GM04503 (cell line): ENCODE measurements around the gene MBNL2.

Experiments
- DNase-seq: peaks from one replicate; pipeline ENCODE4 v3.0.0-alpha.2; 2012; ENCODE audit warnings: low read depth

The MBNL2 gene

GRCh38 chr13:97273341-97273831 is 51.3 kb downstream of the MBNL2 start:
- DNase-seq = no peak

- DNase-seq = peak; percentile 73
Observed at GRCh38 chr13:97274829-97275649, 52.9 kb downstream of the MBNL2 start.

- DNase-seq = no peak
Observed at GRCh38 chr13:97275776-97276501, 53.8 kb downstream of the MBNL2 start.

- no peak for DNase-seq
Observed at GRCh38 chr13:97276862-97277269, 54.7 kb downstream of the MBNL2 start.

DNA sequence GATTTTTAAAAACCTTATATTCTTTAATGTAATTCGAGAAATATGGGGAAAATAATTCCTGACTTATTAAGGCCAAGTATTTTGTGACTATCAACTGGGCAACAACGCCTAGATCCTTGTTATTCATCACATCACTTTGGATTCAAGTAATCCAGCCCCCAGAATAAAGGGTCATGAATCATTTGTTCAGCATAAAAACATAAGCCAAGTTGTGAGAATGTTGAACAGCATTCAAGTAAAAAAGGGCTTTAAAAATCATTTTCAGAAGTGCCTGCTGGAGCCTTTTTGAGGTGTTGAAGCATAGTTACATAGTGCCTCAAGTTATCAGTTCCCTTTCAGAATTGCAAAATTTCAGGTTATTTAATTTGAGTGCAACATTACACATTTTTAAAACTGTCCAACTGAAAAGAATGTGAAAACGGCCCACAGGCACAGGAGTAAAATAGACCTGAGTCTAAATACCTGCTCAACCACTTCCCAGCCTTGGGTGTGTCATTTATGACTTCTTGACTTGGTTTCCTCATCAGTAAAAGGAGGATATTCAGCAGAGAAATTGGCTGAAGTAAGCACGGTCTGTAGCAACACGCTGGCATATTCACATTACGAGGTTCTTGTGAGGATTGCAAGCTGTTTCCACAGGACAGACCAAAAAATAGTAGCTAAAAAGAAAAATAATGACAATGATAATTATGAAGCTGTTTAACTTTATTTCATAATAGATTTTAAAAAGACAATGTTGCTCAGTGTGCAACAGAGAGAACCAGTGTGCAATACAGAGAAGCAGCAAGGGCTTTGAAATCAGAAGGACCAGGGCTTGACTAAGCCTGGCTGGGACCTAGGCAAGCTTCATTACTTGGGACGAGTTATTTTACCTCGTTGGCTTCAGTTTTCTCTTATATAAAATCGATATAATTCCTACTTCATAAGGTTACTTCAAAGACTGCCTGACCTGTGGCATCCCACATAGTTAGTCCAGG is 56.6 kb downstream of the MBNL2 start:
- no peak for DNase-seq

- peak; percentile 67 for DNase-seq
Observed at GRCh38 chr13:97279913-97280312, 57.8 kb downstream of the MBNL2 start.

- no peak for DNase-seq
Observed at GRCh38 chr13:97280478-97280877, 58.3 kb downstream of the MBNL2 start.

DNA sequence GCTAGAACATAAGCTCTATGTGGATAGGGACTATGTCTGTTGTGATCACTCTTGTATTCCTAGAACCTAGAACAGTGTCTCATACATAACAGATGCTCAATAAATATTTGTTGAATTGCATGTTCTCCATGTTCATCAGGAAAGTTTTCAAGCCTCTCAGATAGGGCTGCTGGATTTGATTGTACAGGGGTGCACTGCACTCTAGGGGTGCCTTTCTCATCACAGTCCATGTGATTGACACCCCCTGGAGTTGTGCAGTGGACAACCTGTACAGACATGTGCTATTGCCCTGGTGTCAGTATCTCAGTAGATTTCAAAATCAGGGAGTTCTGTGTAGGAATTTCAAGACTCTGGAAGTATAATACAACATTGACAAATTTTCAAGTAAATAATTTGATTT is 58.9 kb downstream of the MBNL2 start:
- no peak for DNase-seq

DNA sequence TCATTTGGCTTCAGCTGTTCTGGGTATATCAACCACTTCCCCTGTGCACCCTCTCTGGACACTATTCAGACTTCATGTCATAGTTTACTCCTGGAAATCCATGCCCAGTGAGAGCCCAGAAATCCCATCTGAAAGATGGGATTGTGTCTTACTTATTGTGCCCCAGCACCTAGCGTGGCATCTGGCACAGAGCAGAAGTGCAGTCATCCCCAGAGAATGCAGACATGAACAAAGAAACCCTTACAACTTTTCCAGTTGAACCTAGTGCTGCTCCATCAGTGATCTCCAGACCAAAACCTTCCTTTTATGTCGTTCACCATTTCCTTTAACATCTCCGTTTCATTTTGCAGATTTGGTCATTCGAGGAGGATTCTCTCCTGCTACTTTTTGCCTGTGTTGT is 60.6 kb downstream of the MBNL2 start:
- no peak for DNase-seq

DNA sequence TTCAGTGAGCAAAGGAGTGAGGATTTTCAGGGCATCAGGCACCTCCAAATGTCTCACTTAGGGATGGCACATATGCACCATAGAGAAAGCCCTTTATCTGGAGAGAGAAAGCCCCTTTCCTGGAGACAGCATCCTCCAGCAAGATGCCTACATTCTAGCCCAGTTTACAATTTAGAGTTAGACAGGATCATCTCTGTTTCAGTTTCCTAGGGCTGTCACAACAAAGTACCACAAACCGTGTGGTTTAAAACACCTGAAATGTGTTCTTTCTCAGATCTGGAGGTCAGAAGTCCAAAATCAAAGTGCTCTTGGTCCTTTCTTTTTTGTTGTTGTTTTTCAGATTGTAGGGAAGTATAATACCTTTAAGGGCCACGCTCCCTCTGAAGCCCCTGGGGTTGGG is 61.8 kb downstream of the MBNL2 start:
- no peak for DNase-seq

DNA sequence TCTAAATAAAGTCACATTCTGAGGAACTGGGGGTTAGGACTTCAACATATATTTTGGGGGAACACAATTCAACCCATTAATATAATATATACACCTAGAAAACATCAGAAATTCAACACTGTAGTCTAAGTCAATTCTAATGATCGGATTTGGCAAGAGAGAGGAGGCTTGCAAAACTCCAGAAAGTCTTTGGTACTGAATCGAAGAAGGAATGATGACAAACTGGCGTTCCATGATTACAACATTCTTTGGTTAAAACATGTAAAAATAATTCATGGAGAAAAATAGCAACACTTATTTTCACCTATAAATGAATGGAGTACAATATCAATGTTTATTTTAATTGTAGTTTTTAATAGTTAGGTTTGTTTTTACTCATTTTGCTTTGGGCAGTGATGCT is 62.4 kb downstream of the MBNL2 start:
- no peak for DNase-seq

DNA sequence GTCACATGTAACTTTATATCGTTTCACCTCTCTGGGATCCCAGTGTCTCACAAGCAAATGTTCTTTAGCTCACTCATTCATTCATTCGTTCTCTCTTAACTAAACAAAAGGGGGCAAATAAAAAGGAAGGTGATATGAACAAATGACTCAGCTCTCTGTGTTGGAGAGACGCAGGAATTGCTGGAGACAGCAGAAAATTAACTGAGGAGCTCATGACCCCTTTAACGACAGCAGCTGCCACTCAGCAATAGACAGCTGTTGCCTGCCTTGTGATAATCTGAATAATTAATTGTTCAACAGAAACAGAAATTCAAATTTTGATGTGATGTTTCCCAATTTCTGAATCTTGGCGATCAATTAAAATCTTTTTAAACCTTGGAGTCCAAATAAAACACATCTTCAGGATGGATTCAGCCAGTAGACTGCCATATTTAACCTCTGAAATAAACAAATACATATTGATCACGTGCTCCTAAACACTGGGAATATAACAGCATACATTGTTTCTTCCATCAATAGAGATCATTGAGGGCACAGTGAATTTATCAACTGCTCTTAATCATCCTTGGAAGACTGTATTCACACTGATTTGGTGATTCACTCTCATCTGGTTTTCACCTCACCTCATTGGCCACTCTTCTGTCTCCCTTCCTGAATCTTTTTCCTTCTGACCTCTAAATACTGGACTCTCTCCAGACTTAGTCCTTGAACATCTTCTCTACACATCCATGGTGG is 63.3 kb downstream of the MBNL2 start:
- no peak for DNase-seq

DNA sequence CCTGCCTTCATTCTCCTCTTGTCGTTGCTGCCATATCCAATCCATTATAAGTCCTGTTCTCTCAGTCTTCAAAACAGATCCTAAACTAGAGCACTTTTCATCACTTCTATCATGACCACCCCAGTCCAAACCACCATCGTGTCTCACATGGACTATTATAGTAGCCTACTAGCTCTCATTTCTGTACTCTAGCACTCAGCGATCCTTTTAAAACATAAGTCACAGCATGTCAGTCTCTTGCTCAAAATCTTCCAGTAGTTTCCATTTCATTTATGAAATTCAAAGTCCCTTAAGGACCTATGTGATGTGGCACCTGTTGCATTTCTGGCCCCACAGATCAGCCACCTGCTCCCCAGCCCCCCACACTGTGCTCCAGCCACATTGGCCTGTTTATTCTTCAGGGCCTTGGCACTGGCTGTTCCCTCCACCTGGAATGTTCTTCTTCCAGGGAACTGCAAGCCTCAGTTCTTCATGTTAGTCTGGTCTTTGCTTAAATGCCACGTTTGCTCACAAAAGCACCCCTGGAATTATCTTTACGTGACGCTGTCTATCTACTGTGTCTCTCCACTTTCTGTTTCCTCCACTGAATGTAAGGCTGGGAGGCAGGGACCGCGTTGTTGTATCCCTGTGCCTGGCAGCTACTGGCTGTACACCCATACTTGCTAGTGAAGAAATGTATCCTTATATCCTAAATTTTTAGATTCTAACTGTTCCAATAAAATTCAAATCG is 64.3 kb downstream of the MBNL2 start:
- no peak for DNase-seq

DNA sequence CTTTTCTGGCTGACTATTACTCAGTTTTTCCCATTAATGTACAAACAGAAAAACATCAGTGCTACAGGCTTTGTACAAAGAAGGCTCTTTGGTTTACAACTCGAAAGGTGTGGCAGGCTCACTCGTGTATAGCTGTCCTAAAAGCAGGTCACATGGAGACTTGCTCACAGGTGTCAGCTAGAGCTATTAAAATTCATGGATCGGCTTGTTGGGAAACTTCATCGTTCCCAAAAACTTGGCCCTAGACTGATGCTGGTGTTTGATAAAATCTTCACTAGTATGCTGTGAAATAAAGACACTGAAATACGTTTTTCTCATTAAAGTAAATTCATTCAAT is 64.9 kb downstream of the MBNL2 start:
- DNase-seq = no peak

GRCh38 chr13:97288486-97288900 is 66.4 kb downstream of the MBNL2 start:
- DNase-seq = no peak

- no peak for DNase-seq
Observed at GRCh38 chr13:97289514-97290298, 67.6 kb downstream of the MBNL2 start.

DNA sequence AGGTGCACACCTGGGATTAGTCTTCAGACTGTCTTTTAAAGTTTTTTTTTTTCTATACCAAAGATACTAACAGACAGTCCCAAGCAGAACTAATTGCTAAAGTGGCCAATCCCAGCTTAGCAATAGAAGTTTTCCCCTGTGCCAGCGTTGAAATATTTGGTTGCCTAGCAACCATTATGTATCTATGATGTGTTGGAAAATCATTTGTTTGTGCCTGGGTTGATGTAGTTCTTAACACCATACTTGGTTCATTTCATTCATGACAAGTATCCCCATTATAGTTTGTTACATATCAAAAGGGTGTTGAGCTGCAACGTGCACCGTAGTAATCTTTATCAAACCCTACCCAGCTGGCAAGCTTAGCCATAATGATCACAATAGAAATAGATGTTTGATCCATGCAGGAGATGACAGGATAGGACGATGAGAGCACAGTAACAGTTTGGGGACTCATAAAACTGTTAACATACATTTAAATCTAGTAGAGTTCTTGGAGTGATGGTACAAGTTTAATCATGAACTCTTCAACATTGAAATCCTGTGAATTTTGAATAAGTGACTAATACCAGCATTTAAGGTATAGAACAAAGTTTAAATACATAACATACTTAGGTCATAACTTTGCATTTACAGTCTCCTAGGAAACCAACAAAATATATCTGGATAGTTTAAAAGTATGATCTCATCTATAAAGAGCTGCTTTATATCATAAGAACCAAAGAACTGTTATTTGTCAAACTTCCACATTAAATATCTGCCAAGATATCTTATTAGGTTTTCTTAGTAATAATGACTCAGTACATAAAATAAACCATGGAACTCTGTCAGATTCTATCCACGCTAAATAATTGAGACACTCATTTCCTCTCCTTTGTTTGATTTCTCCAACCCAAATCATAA is 73.4 kb downstream of the MBNL2 start:
- no peak for DNase-seq

DNA sequence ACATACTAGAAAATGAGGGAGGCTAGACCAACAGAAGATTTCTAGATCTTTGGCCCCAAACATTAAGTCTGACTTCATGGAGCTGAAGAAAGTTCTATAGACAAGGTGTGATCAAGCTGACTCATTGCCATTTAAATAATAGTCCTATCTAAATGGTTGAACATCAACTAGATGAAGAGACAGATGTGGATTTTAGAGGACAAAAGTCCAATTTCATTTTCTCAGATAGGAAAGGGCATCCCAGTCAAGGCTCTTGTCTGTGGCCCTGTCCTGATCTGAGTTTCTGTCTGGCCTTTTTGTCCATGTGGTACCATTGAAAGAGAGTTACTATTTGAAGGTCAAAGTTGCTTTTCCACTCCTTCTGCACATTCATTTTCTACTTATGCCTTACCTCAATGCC is 74.6 kb downstream of the MBNL2 start:
- DNase-seq = no peak

DNA sequence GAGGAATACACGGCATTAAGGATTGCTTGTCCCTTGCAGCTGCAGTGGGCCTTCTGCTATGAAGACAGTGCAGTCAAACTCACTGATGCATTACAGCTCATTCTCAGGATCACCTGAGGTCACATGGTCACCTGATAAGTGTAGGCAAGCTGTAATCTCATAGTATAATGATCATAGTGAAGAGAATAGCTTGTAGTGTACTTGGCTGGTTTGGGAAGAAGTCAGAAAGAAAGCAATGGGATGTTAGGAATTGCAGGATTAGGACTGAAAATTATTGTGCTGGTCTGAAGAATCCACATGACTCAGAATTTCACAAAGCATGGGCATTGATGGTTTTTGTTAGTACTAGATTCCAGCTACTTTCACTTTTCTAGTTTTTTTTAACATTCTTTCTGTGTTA is 76.7 kb downstream of the MBNL2 start:
- DNase-seq = no peak
